NT2/D1 (cell line): ENCODE results near the gene NLRP8.

Source experiments
- SUZ12 ChIP-seq: IDR thresholded peaks from 2 replicates; pipeline ENCODE4 v1.6.1; 2011; ENCODE audit not compliant: insufficient read length, insufficient read depth; ENCODE audit errors: extremely low read depth
- YY1 ChIP-seq: IDR thresholded peaks from 2 replicates; pipeline ENCODE4 v1.6.1; 2011; ENCODE audit not compliant: insufficient read length, insufficient read depth

DNA sequence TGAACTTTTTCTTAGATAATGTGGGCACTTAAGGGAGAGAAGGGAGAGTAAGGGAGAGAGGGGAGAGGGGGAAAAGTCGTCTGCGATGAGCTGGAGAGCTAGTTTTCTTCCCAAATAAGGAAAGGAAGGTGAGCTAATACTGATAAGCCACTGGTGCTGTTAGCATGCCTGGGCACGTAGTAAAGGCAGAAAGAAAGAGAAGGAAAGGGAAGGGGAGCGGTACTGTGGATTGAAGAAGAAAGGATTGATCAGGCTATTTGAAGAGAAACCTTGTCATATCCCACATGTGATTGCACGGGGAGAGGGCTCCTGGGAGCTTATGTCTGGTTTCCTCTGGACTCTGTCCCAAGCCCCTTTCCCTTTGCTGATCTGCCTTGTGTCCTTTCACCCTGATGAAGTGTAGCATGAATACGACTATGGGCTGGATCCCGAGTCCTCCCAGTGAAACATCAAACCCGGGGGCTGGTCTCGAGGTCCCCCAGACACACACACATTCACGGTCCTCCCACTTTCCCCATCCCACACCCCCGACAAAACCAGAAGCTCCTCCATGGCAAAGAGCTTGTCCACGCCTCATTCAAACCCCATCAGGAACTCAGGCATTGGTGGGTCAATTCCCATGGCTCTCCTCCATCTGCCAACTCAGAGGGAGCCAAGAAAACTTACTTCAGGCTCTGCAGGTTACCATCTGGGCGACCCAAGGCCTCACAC is 46.1 kb upstream of the NLRP8 start:
- TF ChIP-seq YY1, result no peak
- no peak for TF ChIP-seq SUZ12
